HCT116 (cell line): ENCODE results near the gene HMCN1. TPM values are rescaled to one million over a fixed set of nuclear protein-coding genes. Genes with fewer than 3 reads are reported as not detected.

Experiments used
- ATAC-seq: fragments of 200-7000 bp; cut with Tn5 transposase; 2 replicates; pipeline ENCODE4 v1.9.1; 2020; ENCODE audit warnings: mild to moderate bottlenecking, moderate library complexity
- BruUV-seq: library from RNA; stranded (reverse); fragments of 400-500 nt; replicated peaks from 2 replicates; lab custom pipeline; 2021; lab: Mats Ljungman, UMichigan
- CTCF ChIA-PET: fragments of 300-600 bp; sonication (Branson Sonifier 250); formaldehyde crosslinking; loops from one replicate; lab custom pipeline; 2021; ENCODE audit warnings: antibody characterized with exemption; lab: Charles Lee
- POLR2A ChIA-PET: fragments of 300-600, 350-600 bp; sonication (Branson Sonifier 250); formaldehyde crosslinking; loops from one replicate; lab custom pipeline; 2021; ENCODE audit warnings: antibody characterized with exemption; lab: Charles Lee
- RAD21 ChIA-PET, 2 experiments: fragments of 300-600 bp; sonication (Branson Sonifier 250); formaldehyde crosslinking; loops; one replicate each; lab custom pipeline; 2023; ENCODE audit warnings: low total read pairs in 2 of 2; ENCODE audit not compliant: uncharacterized antibody in 2 of 2, unreplicated experiment in 2 of 2, low non-redundant PET in 1 of 2; lab: Charles Lee
- DNase-seq: peaks from one replicate; pipeline ENCODE4 v3.0.0-alpha.2; 2010; ENCODE audit warnings: low read depth, low spot score
- H2AFZ ChIP-seq: fragments of 200-600 bp; shearing (Covaris generic), sonication (generic); 2 replicates; pipeline ENCODE4 v1.6.1; 2017; ENCODE audit warnings: low read depth, mixed run types, mixed read lengths, antibody characterized with exemption, low read length; ENCODE audit not compliant: poor library complexity, severe bottlenecking
- H3K27ac ChIP-seq: 2 replicates; pipeline ENCODE4 v1.5.1; 2012; ENCODE audit warnings: low read depth, low read length
- H3K27me3 ChIP-seq: fragments of 200-600 bp; sonication (generic); 2 replicates; pipeline ENCODE4 v1.6.1; 2016; ENCODE audit warnings: mixed run types, low read length, mixed read lengths; ENCODE audit not compliant: insufficient read depth
- H3K36me3 ChIP-seq, 2 experiments: fragments of 200-500 bp in 1 of 2; fragments of 200-600 bp in 1 of 2; sonication (Bioruptor generic) in 1 of 2; sonication (generic) in 1 of 2; 2 replicates each; pipeline versions ENCODE4 v1.5.1 to v1.6.1; 2014 to 2016; ENCODE audit warnings: low read length in 2 of 2, inconsistent platforms in 1 of 2, mixed read lengths in 1 of 2, mixed run types in 1 of 2; ENCODE audit not compliant: insufficient read depth in 2 of 2, control insufficient read depth in 1 of 2
- H3K4me1 ChIP-seq, 2 experiments: fragments of 200-600 bp in 1 of 2; sonication (generic) in 1 of 2; 2 replicates each; pipeline versions ENCODE4 v1.5.1 to v1.6.1; 2012 to 2017; ENCODE audit warnings: low read length in 2 of 2, inconsistent platforms in 1 of 2, mild to moderate bottlenecking in 1 of 2, mixed read lengths in 1 of 2, mixed run types in 1 of 2, moderate library complexity in 1 of 2; ENCODE audit not compliant: insufficient read depth in 2 of 2, control insufficient read depth in 1 of 2
- H3K4me2 ChIP-seq: fragments of 200-600 bp; sonication (generic); 2 replicates; pipeline ENCODE4 v1.6.1; 2017; ENCODE audit warnings: mixed run types, low read length, mixed read lengths
- H3K4me3 ChIP-seq, 2 experiments: fragments of 200-600 bp in 1 of 2; sonication (generic) in 1 of 2; replicated peaks in 1 of 2; 2 replicates each; pipeline ENCODE4 v1.5.1; 2011 to 2016; ENCODE audit warnings: low read length in 2 of 2, control low read depth in 1 of 2, low read depth in 1 of 2, mild to moderate bottlenecking in 1 of 2, mixed read lengths in 1 of 2, mixed run types in 1 of 2
- H3K79me2 ChIP-seq: fragments of 200-600 bp; sonication (generic); 2 replicates; pipeline ENCODE4 v1.6.1; 2017; ENCODE audit warnings: mild to moderate bottlenecking, mixed run types, low read length, moderate library complexity, mixed read lengths; ENCODE audit not compliant: insufficient read depth
- H3K9ac ChIP-seq: fragments of 200-600 bp; sonication (generic); 2 replicates; pipeline ENCODE4 v1.6.1; 2016; ENCODE audit warnings: low read length, mixed read lengths
- H3K9me2 ChIP-seq: fragments of 200-600 bp; sonication (generic), shearing (Covaris generic); 2 replicates; pipeline ENCODE4 v1.6.1; 2017; ENCODE audit warnings: mixed run types, mild to moderate bottlenecking, moderate library complexity; ENCODE audit not compliant: insufficient read depth
- H3K9me3 ChIP-seq, 2 experiments: fragments of 200-500 bp in 1 of 2; fragments of 200-600 bp in 1 of 2; sonication (Bioruptor generic) in 1 of 2; sonication (generic) in 1 of 2; 2 replicates each; pipeline ENCODE4 v1.6.1; 2014 to 2017; ENCODE audit warnings: low read length in 2 of 2, mixed read lengths in 2 of 2, inconsistent platforms in 1 of 2, low read depth in 1 of 2, mild to moderate bottlenecking in 1 of 2, mixed run types in 1 of 2, moderate library complexity in 1 of 2; ENCODE audit not compliant: control insufficient read depth in 1 of 2, insufficient read depth in 1 of 2
- H4K20me1 ChIP-seq: fragments of 200-600 bp; sonication (generic), shearing (Covaris generic); 2 replicates; pipeline ENCODE4 v1.6.1; 2017; ENCODE audit warnings: mixed run types, mild to moderate bottlenecking, moderate library complexity; ENCODE audit not compliant: insufficient read depth
- ATF3 ChIP-seq: IDR thresholded peaks from 2 replicates; pipeline ENCODE4 v1.6.1; 2012
- CTCF ChIP-seq, 3 experiments: fragments of 200-600 bp in 1 of 3; sonication (generic) in 1 of 3; IDR thresholded peaks in 2 of 3; conservative IDR thresholded peaks in 1 of 3; 2 replicates each; pipeline ENCODE4 v1.5.1; 2012 to 2017; ENCODE audit warnings: low read depth in 2 of 3, low read length in 2 of 3, antibody characterized with exemption in 1 of 3, borderline replicate concordance in 1 of 3, control low read depth in 1 of 3, mild to moderate bottlenecking in 1 of 3, mixed read lengths in 1 of 3, mixed run types in 1 of 3, moderate library complexity in 1 of 3; ENCODE audit not compliant: insufficient read depth in 1 of 3
- EGR1 ChIP-seq: IDR thresholded peaks from 2 replicates; pipeline ENCODE4 v1.6.1; 2012; ENCODE audit warnings: low read depth
- EZH2 ChIP-seq: fragments of 200-600 bp; sonication (generic); IDR thresholded peaks from 2 replicates; pipeline ENCODE4 v1.6.1; 2017; ENCODE audit warnings: antibody characterized with exemption, mixed run types
- EZH2phosphoT487 ChIP-seq: fragments of 200-600 bp; IDR thresholded peaks from 2 replicates; pipeline ENCODE4 v1.6.1; 2018; ENCODE audit warnings: antibody characterized with exemption, borderline replicate concordance
- FOSL1 ChIP-seq: IDR thresholded peaks from 2 replicates; pipeline ENCODE4 v1.6.1; 2012; ENCODE audit warnings: low read depth
- POLR2A ChIP-seq: IDR thresholded peaks from 2 replicates; pipeline ENCODE4 v1.7.0; 2011; ENCODE audit warnings: borderline replicate concordance; ENCODE audit not compliant: insufficient read depth, insufficient read length; ENCODE audit errors: extremely low read depth
- RAD21 ChIP-seq: IDR thresholded peaks from 2 replicates; pipeline ENCODE4 v1.6.1; 2012; ENCODE audit warnings: low read depth, mild to moderate bottlenecking
- REST ChIP-seq: IDR thresholded peaks from 2 replicates; pipeline ENCODE4 v1.6.1; 2012; ENCODE audit warnings: low read depth
- TCF7L2 ChIP-seq: IDR thresholded peaks from 2 replicates; pipeline ENCODE4 v1.7.0; 2011; ENCODE audit warnings: borderline replicate concordance, inconsistent platforms; ENCODE audit not compliant: insufficient read depth, insufficient read length; ENCODE audit errors: extremely low read depth
- ZBTB33 ChIP-seq: IDR thresholded peaks from 2 replicates; pipeline ENCODE4 v1.6.1; 2011; ENCODE audit warnings: mild to moderate bottlenecking, low read length, moderate library complexity; ENCODE audit not compliant: insufficient replicate concordance; ENCODE audit errors: extremely low read depth
- ZNF274 ChIP-seq: fragments of 200-500 bp; sonication (Bioruptor generic); IDR thresholded peaks from 2 replicates; pipeline ENCODE4 v1.6.1; 2014; ENCODE audit warnings: mild to moderate bottlenecking, low read depth, low read length, inconsistent platforms
- intact Hi-C: fragments of 100-400 bp; cut with micrococcal nuclease; formaldehyde crosslinking; loops from 2 replicates; pipeline ENCODE4 v1.10.0; 2022
- total RNA-seq: library from RNA; stranded (reverse); gene quantifications from one replicate; pipeline ENCODE4 v1.2.1, GENCODE V29; 2021; ENCODE audit not compliant: unreplicated experiment

HMCN1 gene
- total RNA-seq, 1 experiment from 2014 or later: 0.59 TPM

GRCh38 chr1:185838111-185838510, 103.9 kb downstream of the HMCN1 start:
- CTCF ChIA-PET: no interaction called here
- H3K9me3 ChIP-seq: no peaks in the 10 kb centered on the region

More at GRCh38 chr1:185838111-185838510, 103.9 kb downstream of the HMCN1 start:
- Histone ChIP-seq H3K4me3 (no peak overlapping the region), H3K9me2 (no peaks in the 10 kb centered on the region), H3K27ac (no peak overlapping the region), H3K36me3 (no peaks in the 10 kb centered on the region), H3K79me2 (no peaks in the 10 kb centered on the region), H3K27me3 (no peaks in the 10 kb centered on the region), H3K4me1 (no peaks in the 10 kb centered on the region), H2AFZ (no peak overlapping the region), H3K9ac (no peak overlapping the region), H3K4me2 (no peak overlapping the region), H4K20me1 (no peaks in the 10 kb centered on the region)
- intact Hi-C loops: no loop called here
- no peak for ATAC-seq
- RAD21 ChIA-PET: no interaction called here
- BruUV-seq: no TSS peak
- POLR2A ChIA-PET: no interaction called here
- TF ChIP-seq ZNF274 (no peak), EGR1 (no peak), TCF7L2 (no peak), RAD21 (no peak), FOSL1 (no peak), POLR2A (no peak), CTCF (IDR thresholded peaks at IDR 0.05 in 2 of 3, conservative IDR thresholded peaks at IDR 0.05 in 1 of 3; ENCODE audit: borderline replicate concordance in 1 of 3, insufficient read depth in 1 of 3, low read depth in 2 of 3, low read length in 2 of 3) (no peak), EZH2phosphoT487 (no peak), EZH2 (no peak), REST (no peak), ZBTB33 (no peak), ATF3 (no peak)
- DNase-seq: no peak
